Activated CD8-positive, alpha-beta T cell treated with anti-CD3 and anti-CD28 coated beads for 36 hours (primary cell): ENCODE data around the gene SV2C. TPM values are rescaled to one million over a fixed set of nuclear protein-coding genes. Genes with fewer than 3 reads are reported as not detected.
A peak's percentile ranks its signal among the peaks of the same experiment; 100 is the strongest.

Source experiments
- ATAC-seq: fragments of 200-7000 bp; cut with Tn5 transposase; one replicate; pipeline ENCODE4 v1.10.0; 2021; ENCODE audit warnings: mild to moderate bottlenecking, moderate library complexity
- CTCF ChIA-PET: fragments of 350-600 bp; sonication (Branson Sonifier 250); formaldehyde crosslinking; loops from one replicate; lab custom pipeline; 2021; ENCODE audit warnings: antibody characterized with exemption; lab: Charles Lee
- POLR2A ChIA-PET: fragments of 350-600 bp; sonication (Branson Sonifier 250); formaldehyde crosslinking; loops from one replicate; lab custom pipeline; 2021; ENCODE audit warnings: antibody characterized with exemption; lab: Charles Lee
- DNase-seq: peaks from one replicate; pipeline ENCODE4 v3.0.0-alpha.2; 2020
- H3K27ac Mint-ChIP-seq: one replicate; pipeline ENCODE4 v1.8.0; 2021; ENCODE audit warnings: mild to moderate bottlenecking, mixed read lengths
- H3K27me3 Mint-ChIP-seq: one replicate; pipeline ENCODE4 v1.8.0; 2021; ENCODE audit warnings: mixed read lengths
- H3K36me3 Mint-ChIP-seq: one replicate; pipeline ENCODE4 v1.8.0; 2021; ENCODE audit warnings: low read depth, mixed read lengths
- H3K4me1 Mint-ChIP-seq: one replicate; pipeline ENCODE4 v1.8.0; 2021; ENCODE audit warnings: low read depth, mixed read lengths
- H3K4me3 Mint-ChIP-seq: one replicate; pipeline ENCODE4 v1.8.0; 2021; ENCODE audit warnings: mild to moderate bottlenecking, moderate library complexity, mixed read lengths
- H3K9me3 Mint-ChIP-seq: one replicate; pipeline ENCODE4 v1.8.0; 2021; ENCODE audit warnings: mixed read lengths
- CTCF ChIP-seq: fragments of 200-600 bp; IDR thresholded peaks from one replicate; pipeline ENCODE4 v1.8.0; 2022; ENCODE audit warnings: antibody characterized with exemption, mild to moderate bottlenecking
- intact Hi-C: fragments of 100-400 bp; cut with micrococcal nuclease; formaldehyde crosslinking; loops from one replicate; pipeline ENCODE4 v1.10.0; 2022
- total RNA-seq, 2 experiments: library from RNA; stranded (reverse); gene quantifications; one replicate each; pipeline ENCODE4 v1.2.3, GENCODE V29; 2021

The SV2C gene
- total RNA-seq, 2 experiments from 2014 or later: 0.07 TPM; not detected in 1

- ATAC-seq (peak; percentile 81), DNase-seq (peak; percentile 46)
- peak; percentile 35 for TF ChIP-seq CTCF
- Mint-ChIP-seq H3K4me3 (no peak overlapping the region), H3K9me3 (no peaks in the 10 kb centered on the region), H3K4me1 (peaks cover 25% of the 10 kb centered on the region), H3K36me3 (no peaks in the 10 kb centered on the region), H3K27ac (no peak overlapping the region), H3K27me3 (no peaks in the 10 kb centered on the region)
- ChIA-PET CTCF (interaction anchor here (0.7 to 1.5 kb wide), 2 partner anchors 210 to 245 kb away, joined by 3 to 6 read pairs; no protein-coding TSS in a partner anchor), POLR2A (interaction anchor here (0.6 kb wide), 1 partner anchor 209 kb away, joined by 4 read pairs; no protein-coding TSS in a partner anchor)
- intact Hi-C loops: no loop called here
These were observed 254.8 kb downstream of the SV2C start for GRCh38 chr5:76337953-76338451.

- ATAC-seq (no peak), DNase-seq (no peak)
- Mint-ChIP-seq H3K27me3 (no peaks in the 10 kb centered on the region), H3K9me3 (no peaks in the 10 kb centered on the region), H3K36me3 (no peaks in the 10 kb centered on the region), H3K27ac (no peak overlapping the region), H3K4me1 (peaks cover 21% of the 10 kb centered on the region), H3K4me3 (no peak overlapping the region)
- ChIA-PET CTCF (interaction anchor here (1.2 kb wide), 1 partner anchor 11 kb away, joined by 4 read pairs; no protein-coding TSS in a partner anchor), POLR2A (no interaction called here)
- intact Hi-C loops: no loop called here
- no peak for TF ChIP-seq CTCF
These were observed 256.7 kb downstream of the SV2C start for GRCh38 chr5:76339919-76340318.

GRCh38 chr5:76341651-76342334, 258.6 kb downstream of the SV2C start:
- no peak overlapping the region for H3K4me3 Mint-ChIP-seq
- peaks cover 21% of the 10 kb centered on the region for H3K4me1 Mint-ChIP-seq
- no peaks in the 10 kb centered on the region for H3K9me3 Mint-ChIP-seq
- no peak for TF ChIP-seq CTCF
- ATAC-seq: no peak
- H3K27ac Mint-ChIP-seq: no peak overlapping the region
- DNase-seq: no peak
- intact Hi-C loops: no loop called here
- CTCF ChIA-PET: interaction anchor here (1.0 to 1.7 kb wide), 4 partner anchors 15 to 242 kb away, joined by 3 to 5 read pairs (median 4); partner anchors contain the start of gene IQGAP2
- POLR2A ChIA-PET: interaction anchor here (1.4 kb wide), 1 partner anchor 10 kb away, joined by 3 read pairs; no protein-coding TSS in a partner anchor
- H3K27me3 Mint-ChIP-seq: no peaks in the 10 kb centered on the region
- no peaks in the 10 kb centered on the region for H3K36me3 Mint-ChIP-seq

DNA sequence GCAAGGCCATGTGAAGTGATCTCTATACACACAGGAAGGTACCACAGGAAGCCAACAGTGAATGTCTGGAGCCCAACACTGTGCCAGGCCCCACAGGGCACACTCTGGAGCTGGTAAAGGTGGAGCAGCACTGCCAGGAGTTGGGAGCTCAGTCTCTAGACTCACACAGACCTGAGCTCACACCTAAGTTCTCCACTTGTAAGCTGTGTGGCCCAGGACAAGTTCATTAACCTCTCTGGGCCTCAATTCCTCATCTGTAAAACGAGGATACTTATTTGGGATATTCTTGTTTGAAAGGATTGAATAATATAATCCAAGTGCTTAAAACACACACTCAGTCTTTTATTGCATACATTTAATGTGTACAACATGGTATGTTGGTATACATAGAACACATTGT, 259.3 kb downstream of the SV2C start:
- H3K4me1 Mint-ChIP-seq: peaks cover 19% of the 10 kb centered on the region
- no peaks in the 10 kb centered on the region for H3K27me3 Mint-ChIP-seq
- no peak overlapping the region for H3K27ac Mint-ChIP-seq
- no peak for TF ChIP-seq CTCF
- ATAC-seq (no peak), DNase-seq (no peak)
- no peak overlapping the region for H3K4me3 Mint-ChIP-seq
- intact Hi-C loops: no loop called here
- H3K9me3 Mint-ChIP-seq: no peaks in the 10 kb centered on the region
- CTCF ChIA-PET: interaction anchor here (1.7 kb wide), 1 partner anchor 16 kb away, joined by 4 read pairs; no protein-coding TSS in a partner anchor
- POLR2A ChIA-PET: no interaction called here
- no peaks in the 10 kb centered on the region for H3K36me3 Mint-ChIP-seq

DNA sequence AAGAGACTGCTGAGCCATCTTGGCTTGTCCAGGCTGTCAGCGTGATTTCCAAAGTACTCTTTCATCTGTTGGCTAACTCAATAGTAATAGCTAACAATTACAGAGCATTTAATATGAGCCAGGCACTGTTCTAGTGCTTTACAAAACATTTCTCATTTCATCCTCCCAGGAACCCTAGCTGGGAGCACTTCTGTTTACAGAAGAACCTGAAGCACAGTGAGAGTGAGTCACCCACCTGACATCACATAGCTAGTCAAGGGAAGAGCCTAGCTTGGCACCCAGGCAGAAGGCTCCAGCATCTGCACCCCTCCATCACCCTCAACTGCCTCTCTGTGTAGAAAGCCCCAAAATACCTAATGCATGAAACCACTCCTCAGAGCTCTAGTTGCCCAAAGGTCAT, 262.4 kb downstream of the SV2C start:
- Mint-ChIP-seq H3K4me1 (peaks cover 9% of the 10 kb centered on the region), H3K27ac (no peak overlapping the region), H3K9me3 (no peaks in the 10 kb centered on the region), H3K36me3 (no peaks in the 10 kb centered on the region), H3K4me3 (no peak overlapping the region), H3K27me3 (no peaks in the 10 kb centered on the region)
- no peak for TF ChIP-seq CTCF
- intact Hi-C loops: no loop called here
- ChIA-PET POLR2A (no interaction called here), CTCF (interaction anchor here (1.0 to 1.5 kb wide), 2 partner anchors 87 to 144 kb away, joined by 3 read pairs; no protein-coding TSS in a partner anchor)
- ATAC-seq (no peak), DNase-seq (no peak)
